K562 (cell line): ENCODE data around the gene DVL3. TPM values are rescaled to one million over a fixed set of nuclear protein-coding genes. Genes with fewer than 3 reads are reported as not detected.
A peak's percentile ranks its signal among the peaks of the same experiment; 100 is the strongest.

Experiments used
- ADNP ChIP-seq: fragments of 200-800 bp; sonication (Bioruptor generic); IDR thresholded peaks from 2 replicates; pipeline ENCODE4 v1.6.1; 2016; ENCODE audit warnings: missing genetic modification characterization, missing compliant biosample characterization
- ARID2 ChIP-seq: fragments of 450-650 bp; IDR thresholded peaks from 2 replicates; pipeline ENCODE4 v1.6.1; 2017; ENCODE audit warnings: antibody characterized with exemption, mild to moderate bottlenecking
- CBFA2T2 ChIP-seq: fragments of 450-650 bp; conservative IDR thresholded peaks from 2 replicates; pipeline ENCODE4 v1.6.1; 2017; ENCODE audit warnings: mild to moderate bottlenecking
- EHMT2 ChIP-seq: fragments of 450-650 bp; IDR thresholded peaks from 2 replicates; pipeline ENCODE4 v1.6.1; 2018; ENCODE audit warnings: antibody characterized with exemption
- FOXM1 ChIP-seq, 2 experiments: fragments of 450-650 bp in 1 of 2; sonication (generic) in 1 of 2; formaldehyde crosslinking in 1 of 2; IDR thresholded peaks; 2 replicates each; pipeline versions ENCODE4 v1.6.1 to v1.9.0; 2017 to 2022; ENCODE audit warnings: low read depth in 2 of 2, mild to moderate bottlenecking in 2 of 2, missing genetic modification reagents in 1 of 2, moderate library complexity in 1 of 2
- LCOR ChIP-seq: sonication (generic); formaldehyde crosslinking; IDR thresholded peaks from 2 replicates; pipeline ENCODE4 v1.8.0; 2022; ENCODE audit warnings: mild to moderate bottlenecking, missing genetic modification reagents
- NFXL1 ChIP-seq: fragments of 450-650 bp; formaldehyde crosslinking; IDR thresholded peaks from 2 replicates; pipeline ENCODE4 v1.4.0; 2021; ENCODE audit warnings: mild to moderate bottlenecking
- NFYB ChIP-seq: IDR thresholded peaks from 2 replicates; pipeline ENCODE4 v1.6.1; 2011; ENCODE audit warnings: mild to moderate bottlenecking, moderate library complexity; ENCODE audit not compliant: insufficient read length; ENCODE audit errors: extremely low read depth
- NONO ChIP-seq, 2 experiments: fragments of 200-400 bp in 1 of 2; fragments of 450-650 bp in 1 of 2; formaldehyde crosslinking in 1 of 2; IDR thresholded peaks; 2 replicates each; pipeline ENCODE4 v1.6.1; 2017; ENCODE audit warnings: low read depth in 2 of 2, mild to moderate bottlenecking in 2 of 2, moderate library complexity in 2 of 2, low read length in 1 of 2
- NR2C2 ChIP-seq, 2 experiments: fragments of 200-800 bp in 1 of 2; sonication (Bioruptor generic) in 1 of 2; sonication (generic) in 1 of 2; formaldehyde crosslinking in 1 of 2; IDR thresholded peaks; 2 replicates each; pipeline versions ENCODE4 v1.6.1 to v1.8.0; 2016 to 2022; ENCODE audit warnings: mild to moderate bottlenecking in 1 of 2, missing compliant biosample characterization in 1 of 2, missing genetic modification characterization in 1 of 2, missing genetic modification reagents in 1 of 2
- POLR2AphosphoS5 ChIP-seq: IDR thresholded peaks from 2 replicates; pipeline ENCODE4 v1.6.1; 2011; ENCODE audit warnings: mild to moderate bottlenecking, low read depth, low read length, moderate library complexity; ENCODE audit not compliant: control insufficient read depth, insufficient read depth
- PYGO2 ChIP-seq: fragments of 450-650 bp; IDR thresholded peaks from 2 replicates; pipeline ENCODE4 v1.6.1; 2016; ENCODE audit warnings: mild to moderate bottlenecking, missing genetic modification characterization, moderate library complexity, missing compliant biosample characterization
- RAD21 ChIP-seq, 2 experiments: fragments of 250-450 bp in 1 of 2; fragments of 450-650 bp in 1 of 2; sonication (Bioruptor Pico) in 1 of 2; formaldehyde crosslinking in 1 of 2; IDR thresholded peaks in 1 of 2; conservative IDR thresholded peaks in 1 of 2; 2 replicates each; pipeline versions ENCODE4 v1.4.0 to v1.8.0; 2020 to 2022; ENCODE audit warnings: mild to moderate bottlenecking in 2 of 2, moderate library complexity in 1 of 2
- RBM25 ChIP-seq: fragments of 200-400 bp; formaldehyde crosslinking; IDR thresholded peaks from 2 replicates; pipeline ENCODE4 v1.6.1; 2018; ENCODE audit warnings: low read length, low read depth, moderate library complexity; ENCODE audit not compliant: severe bottlenecking
- RBM39 ChIP-seq: fragments of 200-400 bp; formaldehyde crosslinking; optimal IDR thresholded peaks from 2 replicates; pipeline ENCODE3; 2018; ENCODE audit warnings: low read depth, low read length
- SAFB2 ChIP-seq: fragments of 200-400 bp; formaldehyde crosslinking; IDR thresholded peaks from 2 replicates; pipeline ENCODE4 v1.6.1; 2018; ENCODE audit warnings: borderline replicate concordance, low read length, low read depth, moderate library complexity; ENCODE audit not compliant: severe bottlenecking
- SREBF2 ChIP-seq: sonication (generic); formaldehyde crosslinking; IDR thresholded peaks from 2 replicates; pipeline ENCODE4 v1.4.0; 2020; ENCODE audit warnings: mild to moderate bottlenecking, missing genetic modification reagents
- TAF9B ChIP-seq: fragments of 450-650 bp; IDR thresholded peaks from 2 replicates; pipeline ENCODE4 v1.6.1; 2018; ENCODE audit warnings: mild to moderate bottlenecking; ENCODE audit not compliant: partially characterized antibody
- ZKSCAN1 ChIP-seq: fragments of 150-350 bp; IDR thresholded peaks from 2 replicates; pipeline ENCODE4 v1.6.1; 2016; ENCODE audit warnings: low read depth, low read length
- ZNF584 ChIP-seq: fragments of 200-800 bp; sonication (Bioruptor generic); IDR thresholded peaks from 2 replicates; pipeline ENCODE4 v1.6.1; 2016; ENCODE audit warnings: low read depth, mild to moderate bottlenecking, missing genetic modification characterization, missing compliant biosample characterization
- polyA plus RNA-seq, 8 experiments: library from polyadenylated mRNA; depleted of rRNA in 4 of 8; stranded (reverse) in 5 of 8; unstranded in 3 of 8; fragments of >200 nt; fragmentation: Nextera tagmentation in 2 of 8; fragmentation: Illumina TruSeq in 1 of 8; extraction: Ambion mirVana in 2 of 8; extraction: Trizol in 1 of 8; gene quantifications; 2 replicates each; pipeline versions ENCODE4 v1.2.1 to v1.2.3, GENCODE V29; 2011 to 2014; ENCODE audit warnings: inconsistent platforms in 1 of 8, missing spikeins in 1 of 8
- total RNA-seq, 7 experiments: library from RNA; depleted of rRNA in 6 of 7; stranded (reverse); fragments of >200 nt in 6 of 7; fragmentation: Illumina TruSeq in 2 of 7; extraction: Trizol in 2 of 7; gene quantifications; 2 replicates each; pipeline versions ENCODE4 v1.2.1 to v1.2.3, GENCODE V29; 2011 to 2021; ENCODE audit warnings: low replicate concordance in 1 of 7
- TF ChIP-seq, protein P1 (sequence below): fragments of 250-450 bp; sonication (Bioruptor Pico); IDR thresholded peaks from 2 replicates; pipeline ENCODE4 v1.8.0; 2021; ENCODE audit warnings: moderate library complexity, mild to moderate bottlenecking, inconsistent platforms
- TF ChIP-seq, protein P2 (sequence below): sonication (generic); IDR thresholded peaks from 2 replicates; pipeline ENCODE4 v1.6.1; 2016
- TF ChIP-seq, protein P3 (sequence below): sonication (generic); formaldehyde crosslinking; IDR thresholded peaks from 2 replicates; pipeline ENCODE4 v1.4.0; 2020; ENCODE audit warnings: mild to moderate bottlenecking, missing genetic modification reagents

Gene DVL3
- total and polyA plus RNA-seq, 9 of the 15 experiments (the other 6 are each of a cell fraction or from before 2014, with no cell fraction given) = 3.1 to 57.9 (median 20.1) TPM

DNA sequence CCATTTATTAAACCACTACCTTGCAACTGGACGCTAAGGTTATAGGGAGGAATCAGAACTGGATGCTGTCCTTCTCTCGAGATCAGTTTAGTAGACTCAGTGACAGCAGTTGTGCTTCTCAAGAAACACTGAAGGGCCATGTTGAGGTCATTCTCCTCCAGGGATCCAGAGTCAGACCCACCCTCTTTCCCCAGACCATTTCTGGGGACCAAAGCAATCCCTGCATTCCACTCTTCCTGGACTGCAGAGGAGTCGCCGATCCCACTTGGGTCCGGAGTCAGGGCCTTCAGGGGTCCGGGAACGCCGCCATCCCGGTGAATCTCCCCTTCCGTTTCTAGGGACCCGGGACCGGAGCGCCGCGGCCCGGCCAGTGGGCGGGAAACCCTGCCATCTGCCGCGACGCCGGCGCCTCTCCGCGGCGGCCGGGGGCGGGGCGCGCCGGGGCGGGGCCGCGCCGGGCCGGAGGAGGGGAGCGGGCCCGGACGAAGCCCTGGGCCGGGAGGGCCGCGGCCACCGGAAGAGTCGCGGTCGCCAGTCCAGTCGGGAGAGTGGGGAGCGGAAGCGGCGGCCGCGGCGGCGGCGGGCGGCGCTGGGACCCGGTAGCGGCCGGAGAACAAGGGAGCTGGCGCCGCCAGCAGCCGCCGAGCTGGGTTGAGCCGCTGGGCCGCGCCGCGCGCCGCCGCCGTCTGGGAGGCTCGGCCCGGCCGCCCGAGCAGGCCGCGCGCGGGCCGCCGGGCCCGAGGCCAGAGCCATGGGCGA is at the start of gene DVL3 (continued):
- TF ChIP-seq POLR2AphosphoS5 = peak; percentile 48; the same call in 1 of the 2 replicates
- TF ChIP-seq FOXM1 (IDR thresholded peaks at IDR 0.05; ENCODE audit: low read depth) = no peak
- no peak for TF ChIP-seq FOXM1 (CRISPR knock-in tag; IDR thresholded peaks at IDR 0.05; ENCODE audit: low read depth)
- TF ChIP-seq PYGO2 = no peak
- TF ChIP-seq NFYB = no peak
- TF ChIP-seq, protein P1, sequence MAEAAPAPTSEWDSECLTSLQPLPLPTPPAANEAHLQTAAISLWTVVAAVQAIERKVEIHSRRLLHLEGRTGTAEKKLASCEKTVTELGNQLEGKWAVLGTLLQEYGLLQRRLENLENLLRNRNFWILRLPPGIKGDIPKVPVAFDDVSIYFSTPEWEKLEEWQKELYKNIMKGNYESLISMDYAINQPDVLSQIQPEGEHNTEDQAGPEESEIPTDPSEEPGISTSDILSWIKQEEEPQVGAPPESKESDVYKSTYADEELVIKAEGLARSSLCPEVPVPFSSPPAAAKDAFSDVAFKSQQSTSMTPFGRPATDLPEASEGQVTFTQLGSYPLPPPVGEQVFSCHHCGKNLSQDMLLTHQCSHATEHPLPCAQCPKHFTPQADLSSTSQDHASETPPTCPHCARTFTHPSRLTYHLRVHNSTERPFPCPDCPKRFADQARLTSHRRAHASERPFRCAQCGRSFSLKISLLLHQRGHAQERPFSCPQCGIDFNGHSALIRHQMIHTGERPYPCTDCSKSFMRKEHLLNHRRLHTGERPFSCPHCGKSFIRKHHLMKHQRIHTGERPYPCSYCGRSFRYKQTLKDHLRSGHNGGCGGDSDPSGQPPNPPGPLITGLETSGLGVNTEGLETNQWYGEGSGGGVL = no peak
- no peak for TF ChIP-seq CBFA2T2
- TF ChIP-seq, protein P2, sequence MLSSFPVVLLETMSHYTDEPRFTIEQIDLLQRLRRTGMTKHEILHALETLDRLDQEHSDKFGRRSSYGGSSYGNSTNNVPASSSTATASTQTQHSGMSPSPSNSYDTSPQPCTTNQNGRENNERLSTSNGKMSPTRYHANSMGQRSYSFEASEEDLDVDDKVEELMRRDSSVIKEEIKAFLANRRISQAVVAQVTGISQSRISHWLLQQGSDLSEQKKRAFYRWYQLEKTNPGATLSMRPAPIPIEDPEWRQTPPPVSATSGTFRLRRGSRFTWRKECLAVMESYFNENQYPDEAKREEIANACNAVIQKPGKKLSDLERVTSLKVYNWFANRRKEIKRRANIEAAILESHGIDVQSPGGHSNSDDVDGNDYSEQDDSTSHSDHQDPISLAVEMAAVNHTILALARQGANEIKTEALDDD = no peak
- TF ChIP-seq RAD21 (CRISPR knock-in tag; conservative IDR thresholded peaks at IDR 0.05 in 1 of 2, IDR thresholded peaks at IDR 0.05 in 1 of 2) = no peak
- TF ChIP-seq NONO (IDR thresholded peaks at IDR 0.05; ENCODE audit: low read depth in 2 of 2, low read length in 1 of 2) = no peak; a peak in 1 of 4 replicates
- no peak for TF ChIP-seq LCOR (CRISPR knock-in tag)
- no peak for TF ChIP-seq TAF9B
- TF ChIP-seq NR2C2 (CRISPR knock-in tag; IDR thresholded peaks at IDR 0.05) = no peak
- TF ChIP-seq NR2C2 (tag; IDR thresholded peaks at IDR 0.05) = peak; percentile 56
- TF ChIP-seq RBM25 = no peak
- TF ChIP-seq SAFB2 = no peak
- no peak for TF ChIP-seq ZNF584 (CRISPR knock-in tag)
- no peak for TF ChIP-seq ZKSCAN1
- no peak for TF ChIP-seq SREBF2 (CRISPR knock-in tag)
- TF ChIP-seq ARID2 = no peak
- no peak for TF ChIP-seq ADNP (tag)
- TF ChIP-seq RBM39 = no peak
- TF ChIP-seq EHMT2 = no peak
- TF ChIP-seq NFXL1 (CRISPR knock-in tag) = no peak
- TF ChIP-seq, protein P3, sequence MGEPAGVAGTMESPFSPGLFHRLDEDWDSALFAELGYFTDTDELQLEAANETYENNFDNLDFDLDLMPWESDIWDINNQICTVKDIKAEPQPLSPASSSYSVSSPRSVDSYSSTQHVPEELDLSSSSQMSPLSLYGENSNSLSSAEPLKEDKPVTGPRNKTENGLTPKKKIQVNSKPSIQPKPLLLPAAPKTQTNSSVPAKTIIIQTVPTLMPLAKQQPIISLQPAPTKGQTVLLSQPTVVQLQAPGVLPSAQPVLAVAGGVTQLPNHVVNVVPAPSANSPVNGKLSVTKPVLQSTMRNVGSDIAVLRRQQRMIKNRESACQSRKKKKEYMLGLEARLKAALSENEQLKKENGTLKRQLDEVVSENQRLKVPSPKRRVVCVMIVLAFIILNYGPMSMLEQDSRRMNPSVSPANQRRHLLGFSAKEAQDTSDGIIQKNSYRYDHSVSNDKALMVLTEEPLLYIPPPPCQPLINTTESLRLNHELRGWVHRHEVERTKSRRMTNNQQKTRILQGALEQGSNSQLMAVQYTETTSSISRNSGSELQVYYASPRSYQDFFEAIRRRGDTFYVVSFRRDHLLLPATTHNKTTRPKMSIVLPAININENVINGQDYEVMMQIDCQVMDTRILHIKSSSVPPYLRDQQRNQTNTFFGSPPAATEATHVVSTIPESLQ (CRISPR knock-in tag) = no peak
